HL-60 (cell line): Measurements from ENCODE around the gene GPR183.

Source experiments
- DNase-seq, 2 experiments: peaks; one replicate each; pipeline ENCODE4 v3.0.0-alpha.2; 2010 to 2020; ENCODE audit warnings: low read depth in 1 of 2, low spot score in 1 of 2
- H3K27ac ChIP-seq: fragments of 250-450 bp; sonication (Bioruptor Pico); replicated peaks from 2 replicates; pipeline ENCODE4 v1.5.1; 2020; ENCODE audit warnings: mild to moderate bottlenecking, moderate library complexity
- H3K27me3 ChIP-seq: fragments of 250-450 bp; sonication (Bioruptor Pico); 2 replicates; pipeline ENCODE4 v1.5.1; 2021; ENCODE audit warnings: mild to moderate bottlenecking, moderate library complexity; ENCODE audit not compliant: insufficient read depth, poor library complexity, severe bottlenecking
- H3K4me3 ChIP-seq: replicated peaks from 2 replicates; pipeline ENCODE4 v1.5.1; 2011; ENCODE audit warnings: mild to moderate bottlenecking, control low read depth, low read length; ENCODE audit not compliant: insufficient read depth
- GABPA ChIP-seq: IDR thresholded peaks from 2 replicates; pipeline ENCODE4 v1.6.1; 2012; ENCODE audit warnings: low read depth
- POLR2AphosphoS5 ChIP-seq: IDR thresholded peaks from 2 replicates; pipeline ENCODE4 v1.6.1; 2012; ENCODE audit warnings: low read depth
- SPI1 ChIP-seq: IDR thresholded peaks from 2 replicates; pipeline ENCODE4 v1.6.1; 2012; ENCODE audit warnings: low read depth, mild to moderate bottlenecking, borderline replicate concordance
- TF ChIP-seq, protein P1 (sequence below): IDR thresholded peaks from one replicate; pipeline ENCODE4 v1.5.1; 2011; ENCODE audit warnings: low read length, control low read depth, inconsistent platforms; ENCODE audit not compliant: insufficient read depth
- TF ChIP-seq, protein P2 (sequence below): IDR thresholded peaks from 2 replicates; pipeline ENCODE4 v1.6.1; 2012; ENCODE audit warnings: low read depth; ENCODE audit not compliant: insufficient replicate concordance

Gene GPR183

DNA sequence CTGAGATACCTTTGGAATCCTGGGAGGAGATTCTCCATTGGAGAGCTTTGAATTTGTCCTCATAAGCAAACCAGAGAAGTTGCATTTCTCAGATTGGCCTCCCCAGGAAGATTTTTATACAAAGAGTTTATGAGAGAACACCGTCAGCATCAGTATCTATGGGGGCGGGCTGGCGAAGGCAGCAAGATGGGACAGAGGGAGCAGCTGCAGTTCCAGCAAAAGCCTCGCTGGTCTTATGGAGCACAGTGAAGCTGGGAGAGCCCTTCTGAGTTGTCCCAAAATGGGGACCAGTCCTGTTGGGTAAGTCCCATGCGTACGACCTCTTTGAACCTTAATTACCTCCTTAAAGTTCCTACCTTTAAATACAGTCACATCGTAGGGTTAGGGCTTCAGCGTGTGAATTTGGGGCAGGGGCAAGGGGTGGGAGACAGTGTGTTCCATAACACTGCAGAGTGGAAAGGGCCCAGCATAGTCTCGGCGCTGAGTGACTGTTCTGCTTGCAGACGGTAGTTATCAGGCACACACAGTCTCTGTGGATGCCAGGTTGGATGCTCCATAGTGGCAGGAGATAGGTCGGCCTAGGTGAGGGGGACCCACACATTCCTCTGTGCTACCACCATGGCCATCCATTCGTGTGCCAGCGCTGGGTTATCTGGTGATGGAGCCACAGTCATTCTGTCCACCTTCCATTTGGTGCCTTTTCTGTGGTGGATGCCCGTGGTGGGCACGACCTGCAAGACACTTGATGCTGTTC is 34.9 kb upstream of the GPR183 start:
- Histone ChIP-seq H3K27me3 (no peaks in the 10 kb centered on the region), H3K27ac (no peak overlapping the region), H3K4me3 (no peak overlapping the region)
- no peak for DNase-seq
- TF ChIP-seq SPI1 (no peak), POLR2AphosphoS5 (0 out of 2 replicates have a peak, but pooled peaks have one; percentile 31)

DNA sequence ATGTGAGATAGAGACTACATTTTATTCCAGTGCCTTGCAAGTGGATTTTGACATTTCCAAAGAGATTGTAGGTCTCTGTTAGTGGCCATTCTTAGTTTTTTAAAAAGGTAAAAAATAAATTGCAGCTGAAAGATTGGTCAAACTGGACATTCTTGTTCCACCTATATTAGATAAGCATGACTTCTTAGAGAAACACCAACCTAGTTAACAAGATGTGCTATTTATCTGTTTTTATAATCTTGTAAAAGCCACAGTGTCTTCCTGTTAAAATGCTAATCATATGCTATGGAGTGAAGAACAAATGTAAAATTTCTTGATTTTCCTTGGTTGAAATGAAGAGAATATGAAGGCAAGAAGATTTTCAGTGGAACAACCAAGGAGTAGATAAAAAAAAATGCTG is 33.4 kb upstream of the GPR183 start:
- H3K4me3 ChIP-seq, result no peak overlapping the region
- TF ChIP-seq SPI1 (no peak), GABPA (no peak), POLR2AphosphoS5 (no peak)
- TF ChIP-seq, protein P1, sequence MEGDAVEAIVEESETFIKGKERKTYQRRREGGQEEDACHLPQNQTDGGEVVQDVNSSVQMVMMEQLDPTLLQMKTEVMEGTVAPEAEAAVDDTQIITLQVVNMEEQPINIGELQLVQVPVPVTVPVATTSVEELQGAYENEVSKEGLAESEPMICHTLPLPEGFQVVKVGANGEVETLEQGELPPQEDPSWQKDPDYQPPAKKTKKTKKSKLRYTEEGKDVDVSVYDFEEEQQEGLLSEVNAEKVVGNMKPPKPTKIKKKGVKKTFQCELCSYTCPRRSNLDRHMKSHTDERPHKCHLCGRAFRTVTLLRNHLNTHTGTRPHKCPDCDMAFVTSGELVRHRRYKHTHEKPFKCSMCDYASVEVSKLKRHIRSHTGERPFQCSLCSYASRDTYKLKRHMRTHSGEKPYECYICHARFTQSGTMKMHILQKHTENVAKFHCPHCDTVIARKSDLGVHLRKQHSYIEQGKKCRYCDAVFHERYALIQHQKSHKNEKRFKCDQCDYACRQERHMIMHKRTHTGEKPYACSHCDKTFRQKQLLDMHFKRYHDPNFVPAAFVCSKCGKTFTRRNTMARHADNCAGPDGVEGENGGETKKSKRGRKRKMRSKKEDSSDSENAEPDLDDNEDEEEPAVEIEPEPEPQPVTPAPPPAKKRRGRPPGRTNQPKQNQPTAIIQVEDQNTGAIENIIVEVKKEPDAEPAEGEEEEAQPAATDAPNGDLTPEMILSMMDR, result no peak
- TF ChIP-seq, protein P2, sequence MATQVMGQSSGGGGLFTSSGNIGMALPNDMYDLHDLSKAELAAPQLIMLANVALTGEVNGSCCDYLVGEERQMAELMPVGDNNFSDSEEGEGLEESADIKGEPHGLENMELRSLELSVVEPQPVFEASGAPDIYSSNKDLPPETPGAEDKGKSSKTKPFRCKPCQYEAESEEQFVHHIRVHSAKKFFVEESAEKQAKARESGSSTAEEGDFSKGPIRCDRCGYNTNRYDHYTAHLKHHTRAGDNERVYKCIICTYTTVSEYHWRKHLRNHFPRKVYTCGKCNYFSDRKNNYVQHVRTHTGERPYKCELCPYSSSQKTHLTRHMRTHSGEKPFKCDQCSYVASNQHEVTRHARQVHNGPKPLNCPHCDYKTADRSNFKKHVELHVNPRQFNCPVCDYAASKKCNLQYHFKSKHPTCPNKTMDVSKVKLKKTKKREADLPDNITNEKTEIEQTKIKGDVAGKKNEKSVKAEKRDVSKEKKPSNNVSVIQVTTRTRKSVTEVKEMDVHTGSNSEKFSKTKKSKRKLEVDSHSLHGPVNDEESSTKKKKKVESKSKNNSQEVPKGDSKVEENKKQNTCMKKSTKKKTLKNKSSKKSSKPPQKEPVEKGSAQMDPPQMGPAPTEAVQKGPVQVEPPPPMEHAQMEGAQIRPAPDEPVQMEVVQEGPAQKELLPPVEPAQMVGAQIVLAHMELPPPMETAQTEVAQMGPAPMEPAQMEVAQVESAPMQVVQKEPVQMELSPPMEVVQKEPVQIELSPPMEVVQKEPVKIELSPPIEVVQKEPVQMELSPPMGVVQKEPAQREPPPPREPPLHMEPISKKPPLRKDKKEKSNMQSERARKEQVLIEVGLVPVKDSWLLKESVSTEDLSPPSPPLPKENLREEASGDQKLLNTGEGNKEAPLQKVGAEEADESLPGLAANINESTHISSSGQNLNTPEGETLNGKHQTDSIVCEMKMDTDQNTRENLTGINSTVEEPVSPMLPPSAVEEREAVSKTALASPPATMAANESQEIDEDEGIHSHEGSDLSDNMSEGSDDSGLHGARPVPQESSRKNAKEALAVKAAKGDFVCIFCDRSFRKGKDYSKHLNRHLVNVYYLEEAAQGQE, result no peak
- H3K27me3 ChIP-seq, result no peaks in the 10 kb centered on the region
- DNase-seq, result no peak
- H3K27ac ChIP-seq, result peak overlapping the region; percentile 69

DNA sequence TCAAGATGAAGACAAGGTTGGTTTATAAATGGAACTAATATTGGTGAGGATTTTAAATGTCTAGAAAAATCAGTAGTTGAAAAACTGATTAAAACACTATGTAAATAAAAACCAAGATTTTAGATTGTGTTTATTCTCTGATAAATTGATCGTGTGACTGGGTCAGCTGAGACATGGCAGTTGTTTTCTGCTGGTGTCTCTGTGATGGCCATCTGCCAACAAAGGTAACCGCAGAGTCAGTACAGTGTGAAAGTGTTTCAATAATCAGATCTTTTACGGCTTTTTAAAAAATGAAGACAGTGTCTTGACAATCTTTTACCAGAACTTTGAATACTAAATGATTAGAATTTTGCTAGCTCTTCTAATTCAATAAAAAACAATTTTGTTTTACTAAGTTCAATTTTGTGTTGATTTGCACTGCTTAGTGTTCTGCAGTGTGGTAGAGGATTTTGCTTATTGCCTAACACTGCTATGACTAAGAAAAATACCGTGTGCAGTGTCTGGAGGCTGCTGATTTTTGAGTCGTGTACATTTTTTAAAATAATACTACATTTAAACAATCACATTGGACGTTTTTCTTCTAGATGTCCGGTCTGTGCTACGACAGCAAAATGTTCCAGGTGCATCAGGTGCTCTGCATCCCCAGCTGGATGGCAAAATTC is 32.7 kb upstream of the GPR183 start:
- peak overlapping the region; percentile 69 for H3K27ac ChIP-seq
- TF ChIP-seq, protein P1, result no peak
- TF ChIP-seq POLR2AphosphoS5 (peak; percentile 45; the same call in 1 of the 2 replicates), SPI1 (no peak), GABPA (no peak)
- TF ChIP-seq, protein P2, result no peak
- no peaks in the 10 kb centered on the region for H3K27me3 ChIP-seq
- H3K4me3 ChIP-seq, result no peak overlapping the region
- peak; percentile 68 to 92 for DNase-seq

DNA sequence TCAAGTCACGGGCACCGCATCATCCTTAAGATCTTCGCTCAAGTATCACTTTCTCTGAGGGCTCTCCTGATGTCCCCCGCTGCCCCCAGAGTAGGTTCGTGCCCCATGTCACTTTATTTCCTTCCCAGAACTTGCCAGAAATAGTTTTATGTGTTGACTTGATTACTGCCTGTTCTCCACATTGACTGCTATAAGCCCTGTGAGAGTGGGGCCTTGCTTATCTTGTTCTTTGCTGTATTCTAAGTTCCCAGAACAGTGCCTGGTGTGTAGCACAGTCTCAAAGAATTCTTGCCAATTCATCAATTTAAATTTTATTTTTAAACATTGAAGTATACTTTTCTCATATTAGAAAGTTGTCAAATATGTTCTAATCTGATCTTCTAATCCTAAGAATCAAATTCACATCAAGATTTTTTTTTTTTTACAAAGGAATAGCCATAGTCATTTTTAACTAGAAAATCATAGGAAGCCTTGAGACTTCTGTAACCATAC is 32.1 kb upstream of the GPR183 start:
- no peak for TF ChIP-seq SPI1
- TF ChIP-seq, protein P1, result no peak
- TF ChIP-seq POLR2AphosphoS5, result no peak
- TF ChIP-seq GABPA, result no peak
- TF ChIP-seq, protein P2, result no peak
- Histone ChIP-seq H3K27ac (peak overlapping the region; percentile 69), H3K4me3 (no peak overlapping the region), H3K27me3 (no peaks in the 10 kb centered on the region)
- no peak for DNase-seq
